BLaER1 treated with 17β-estradiol and CSF1 and Interleukin-3, amounts not matched to agents 10 nM and 100 nM (cell line): ENCODE measurements around the gene FBXO41.

ENCODE experiments used
- H3K27ac ChIP-seq, 11 experiments: shearing (Covaris generic); formaldehyde crosslinking; 2 replicates each; pipeline ENCODE4 v1.8.1; 2022
- H3K27me3 ChIP-seq, 11 experiments: shearing (Covaris generic); formaldehyde crosslinking; 2 replicates each; pipeline ENCODE4 v1.8.1; 2022
- H3K36me3 ChIP-seq, 11 experiments: shearing (Covaris generic); formaldehyde crosslinking; 2 replicates each; pipeline ENCODE4 v1.8.1; 2022
- H3K4me1 ChIP-seq, 10 experiments: shearing (Covaris generic); formaldehyde crosslinking; 2 replicates each; pipeline ENCODE4 v1.8.1; 2022
- H3K4me2 ChIP-seq, 11 experiments: shearing (Covaris generic); formaldehyde crosslinking; 2 replicates each; pipeline ENCODE4 v1.8.1; 2022
- H3K4me3 ChIP-seq, 10 experiments: shearing (Covaris generic); formaldehyde crosslinking; 2 replicates each; pipeline ENCODE4 v1.8.1; 2022
- H3K9ac ChIP-seq, 11 experiments: shearing (Covaris generic); formaldehyde crosslinking; 2 replicates each; pipeline ENCODE4 v1.8.1; 2022
- H3K9me3 ChIP-seq, 11 experiments: shearing (Covaris generic); formaldehyde crosslinking; replicated peaks in 1 of 11; 2 replicates each; pipeline ENCODE4 v1.8.1; 2022
- H4K20me1 ChIP-seq, 11 experiments: shearing (Covaris generic); formaldehyde crosslinking; 2 replicates each; pipeline ENCODE4 v1.8.1; 2022
- Cebpa-rat ChIP-seq, 11 experiments: shearing (Covaris generic); IDR thresholded peaks; 2 replicates each; pipeline ENCODE4 v1.8.1; 2022

FBXO41 gene

DNA sequence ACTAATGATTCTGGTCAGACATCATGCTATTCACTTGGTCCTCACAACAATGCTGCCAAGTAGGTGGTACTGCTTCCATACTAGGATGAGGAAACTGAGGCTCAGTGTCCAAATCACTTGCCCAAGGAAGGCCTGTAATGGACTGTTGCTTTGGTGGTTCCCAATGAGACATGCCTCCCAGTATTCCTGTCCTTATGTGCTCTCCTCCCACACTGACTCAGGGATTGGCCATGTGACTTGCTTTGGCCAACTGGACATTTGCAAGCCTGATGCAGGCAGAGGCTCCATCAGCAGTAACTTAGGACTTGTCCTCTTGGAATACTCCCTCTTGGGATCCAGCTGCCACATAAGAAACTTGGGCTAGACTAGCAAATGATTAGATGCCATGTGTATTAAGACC lies 3.0 kb downstream of the FBXO41 start:
- no peak for TF ChIP-seq Cebpa-rat (IDR thresholded peaks at IDR 0.05)
- Histone ChIP-seq H3K27ac (no peak overlapping the region), H3K36me3 (peaks cover 33 to 63% (median 54%) of the 10 kb centered on the region in 11 experiments), H3K4me2 (peak overlapping the region in 6 of 11 experiments; percentile 4 to 99 (median 88); a peak in 6 of 22 replicates), H3K27me3 (no peaks in the 10 kb centered on the region), H4K20me1 (peaks cover 65 to 75% (median 73%) of the 10 kb centered on the region in 11 experiments; a peak in 21 of 22 replicates), H3K9ac (no peak overlapping the region), H3K4me3 (no peak overlapping the region), H3K4me1 (peaks cover 32 to 49% (median 38%) of the 10 kb centered on the region in 10 experiments), H3K9me3 (peaks cover 0 to 10% (median 5%) of the 10 kb centered on the region in 11 experiments; a peak in 4 of 22 replicates)

DNA sequence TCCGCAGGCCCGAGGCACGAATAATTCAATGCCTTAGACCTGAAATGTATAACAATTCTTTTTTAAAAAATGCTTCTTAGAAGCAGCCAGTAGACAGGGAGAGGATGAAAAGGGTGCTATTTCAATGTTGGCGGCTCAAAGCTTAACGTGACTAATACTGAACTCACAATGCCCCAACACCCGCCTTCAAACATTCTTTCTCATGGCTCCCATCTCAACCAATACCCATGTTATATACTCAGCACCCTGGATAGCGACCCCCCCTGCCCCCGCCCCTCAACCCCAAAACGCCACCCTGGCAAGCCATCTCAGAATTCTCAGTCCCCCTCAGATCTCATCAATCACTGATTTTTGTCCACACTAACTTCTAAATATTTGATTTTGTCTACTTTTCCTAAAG lies 4.4 kb downstream of the FBXO41 start:
- Histone ChIP-seq H3K9me3 (peaks cover 0 to 10% (median 5%) of the 10 kb centered on the region in 11 experiments; a peak in 4 of 22 replicates), H4K20me1 (peaks cover 68 to 89% (median 85%) of the 10 kb centered on the region in 11 experiments; a peak in 21 of 22 replicates), H3K36me3 (peaks cover 39 to 76% (median 67%) of the 10 kb centered on the region in 11 experiments), H3K4me1 (peaks cover 18 to 36% (median 26%) of the 10 kb centered on the region in 10 experiments), H3K9ac (no peak overlapping the region), H3K27ac (no peak overlapping the region), H3K4me2 (no peak overlapping the region), H3K4me3 (no peak overlapping the region), H3K27me3 (no peaks in the 10 kb centered on the region)
- TF ChIP-seq Cebpa-rat (IDR thresholded peaks at IDR 0.05), result no peak

DNA sequence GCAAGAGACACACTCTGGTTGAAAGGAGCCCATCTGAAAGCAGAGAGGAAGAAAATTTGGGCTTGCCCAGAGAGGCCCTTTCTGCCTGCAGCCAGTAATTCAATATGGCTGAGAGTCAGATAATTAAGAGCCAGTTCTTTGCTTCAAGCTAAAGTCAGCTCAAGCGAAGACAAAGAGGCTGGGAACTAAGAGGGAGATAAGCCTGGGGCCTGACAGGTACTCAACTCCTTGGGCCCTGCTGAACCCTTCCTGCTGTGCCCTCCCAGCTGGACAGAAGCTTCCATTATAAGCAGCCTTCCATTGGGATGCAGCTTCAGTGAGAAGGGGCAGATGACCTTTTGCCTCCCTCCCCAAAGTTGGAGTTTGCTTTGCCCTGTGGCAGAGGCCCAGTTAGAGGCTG lies 12.0 kb downstream of the FBXO41 start:
- Histone ChIP-seq H3K4me3 (no peak overlapping the region), H3K27me3 (no peaks in the 10 kb centered on the region), H3K27ac (no peak overlapping the region), H3K4me2 (no peak overlapping the region), H4K20me1 (peaks cover 70 to 100% (median 96%) of the 10 kb centered on the region in 11 experiments; a peak in 21 of 22 replicates), H3K4me1 (peaks cover 0 to 6% (median 0%) of the 10 kb centered on the region in 10 experiments; a peak in 2 of 20 replicates), H3K9ac (no peak overlapping the region), H3K9me3 (peaks cover 0 to 6% (median 5%) of the 10 kb centered on the region in 11 experiments; a peak in 4 of 22 replicates), H3K36me3 (peaks cover 77 to 100% (median 99%) of the 10 kb centered on the region in 11 experiments)
- no peak for TF ChIP-seq Cebpa-rat (IDR thresholded peaks at IDR 0.05)

DNA sequence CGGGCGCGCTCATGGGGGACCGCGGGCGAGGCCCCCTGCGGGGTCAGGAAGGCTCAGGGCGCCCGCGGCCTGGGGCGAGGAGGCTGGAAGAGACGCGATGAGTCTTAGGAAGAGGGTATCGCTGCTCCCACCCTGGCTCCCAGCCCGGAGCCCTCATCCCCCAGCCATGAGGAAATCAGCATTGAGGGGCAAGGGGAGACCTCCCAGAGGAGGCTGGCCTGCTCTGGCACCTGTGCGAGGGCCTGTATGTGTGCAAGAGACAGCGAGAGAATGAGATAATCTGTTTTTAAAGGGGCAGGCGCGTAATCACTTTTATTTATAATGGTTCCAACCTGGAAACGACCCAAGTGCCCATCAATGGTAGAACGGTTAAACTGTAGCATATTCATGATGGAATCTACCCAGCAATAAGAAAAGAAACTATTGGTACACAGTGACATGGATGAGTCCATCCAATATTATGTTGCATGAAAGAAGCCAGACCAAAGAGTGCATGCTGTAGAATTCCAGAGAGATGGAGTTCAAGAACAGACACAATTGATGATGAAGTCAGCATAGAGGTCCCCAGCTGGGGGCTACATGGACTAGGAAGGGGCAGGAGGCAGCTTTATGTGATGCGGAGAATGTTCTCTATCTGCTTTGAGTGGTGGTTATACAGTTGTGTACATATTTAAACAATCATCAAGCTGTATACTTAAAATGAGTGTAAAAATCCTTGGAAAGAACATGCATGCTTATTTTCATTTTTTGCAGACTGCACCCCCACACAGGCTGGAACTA lies 14.4 kb downstream of the FBXO41 start:
- H3K4me2 ChIP-seq, result no peak overlapping the region
- no peak overlapping the region for H3K4me3 ChIP-seq
- peaks cover 89 to 100% (median 99%) of the 10 kb centered on the region in 11 experiments for H3K36me3 ChIP-seq

DNA sequence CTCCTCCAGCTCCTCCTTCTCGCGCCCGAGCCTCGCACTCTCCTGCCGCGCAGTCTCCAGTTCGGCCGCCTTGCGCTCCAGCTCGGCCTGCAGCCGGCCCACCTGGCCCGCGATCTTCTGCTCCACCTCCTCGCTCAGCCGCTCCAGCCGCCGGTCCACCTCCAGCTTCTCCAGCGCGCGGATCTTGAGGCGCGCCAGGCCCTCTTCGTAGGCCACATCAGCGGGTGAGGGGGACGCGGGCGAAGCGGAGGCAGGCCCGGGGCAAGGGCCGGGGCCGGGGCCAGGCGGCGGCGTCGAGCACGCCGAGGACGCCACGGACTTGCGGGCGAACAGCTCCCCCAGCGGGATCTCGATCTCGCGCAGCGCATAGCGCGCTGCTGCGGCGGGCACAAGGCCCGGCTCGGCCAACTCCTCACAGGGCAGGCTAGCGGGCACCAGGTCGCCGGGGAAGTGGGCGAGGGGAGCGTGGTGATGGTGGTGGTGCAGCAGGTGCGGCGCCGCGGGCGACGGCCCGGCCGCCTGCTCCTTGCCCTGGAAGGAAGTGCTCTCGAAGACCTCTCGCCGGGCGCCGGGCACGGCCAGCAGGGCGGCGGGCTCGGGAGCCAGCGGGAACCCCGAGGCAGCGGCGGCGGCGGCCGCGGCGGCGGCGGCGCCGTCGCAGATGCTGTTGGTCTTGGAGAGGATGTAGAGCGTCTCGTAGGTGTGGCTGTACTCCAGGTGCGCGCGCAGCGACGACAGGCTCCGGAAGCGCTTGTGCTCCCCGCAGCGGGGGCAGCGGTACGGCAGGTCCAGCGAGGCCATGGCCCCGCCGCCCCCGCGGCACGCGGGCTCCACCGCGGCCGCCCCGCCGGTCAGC lies 15.2 kb downstream of the FBXO41 start:
- Histone ChIP-seq H3K9me3 (no peaks in the 10 kb centered on the region), H3K9ac (no peak overlapping the region), H3K4me1 (peaks cover 0 to 6% (median 0%) of the 10 kb centered on the region in 10 experiments; a peak in 2 of 20 replicates), H3K4me2 (no peak overlapping the region), H3K4me3 (no peak overlapping the region), H3K36me3 (peaks cover 95 to 100% (median 100%) of the 10 kb centered on the region in 11 experiments), H3K27ac (no peak overlapping the region), H4K20me1 (peaks cover 72 to 100% (median 98%) of the 10 kb centered on the region in 11 experiments; a peak in 21 of 22 replicates), H3K27me3 (no peaks in the 10 kb centered on the region)
- TF ChIP-seq Cebpa-rat (IDR thresholded peaks at IDR 0.05), result no peak

More for the DNA sequence above, 14.4 kb downstream of the FBXO41 start:
- TF ChIP-seq Cebpa-rat (IDR thresholded peaks at IDR 0.05), result no peak
- H3K9me3 ChIP-seq, result no peaks in the 10 kb centered on the region
- no peak overlapping the region for H3K27ac ChIP-seq
- peaks cover 74 to 100% (median 96%) of the 10 kb centered on the region in 11 experiments; a peak in 21 of 22 replicates for H4K20me1 ChIP-seq
- H3K27me3 ChIP-seq, result no peaks in the 10 kb centered on the region
- no peak overlapping the region for H3K9ac ChIP-seq
- peaks cover 0 to 6% (median 0%) of the 10 kb centered on the region in 10 experiments; a peak in 2 of 20 replicates for H3K4me1 ChIP-seq

DNA sequence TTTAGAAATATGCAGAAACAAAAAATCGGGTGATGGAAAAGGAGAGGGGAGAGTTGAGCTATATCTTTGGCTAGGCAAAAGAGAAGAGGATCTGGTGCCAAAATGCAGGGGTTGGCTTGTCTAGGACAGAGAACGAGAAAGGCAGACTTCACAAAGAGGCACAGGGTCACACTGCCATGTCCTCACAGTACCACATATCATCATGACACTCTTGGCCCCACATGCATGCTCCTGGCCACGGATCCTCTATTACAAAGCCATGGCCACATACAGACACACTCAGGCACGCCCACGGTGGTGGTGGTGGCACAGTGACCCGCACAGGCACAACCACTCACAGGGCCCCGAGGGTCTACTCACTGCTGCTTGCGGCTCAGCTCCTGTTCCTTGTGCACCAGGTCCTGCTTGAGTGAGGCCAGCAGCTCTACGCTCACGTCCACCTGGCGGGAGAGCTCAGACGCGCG lies 15.9 kb downstream of the FBXO41 start:
- Histone ChIP-seq H3K4me1 (peaks cover 0 to 6% (median 0%) of the 10 kb centered on the region in 10 experiments; a peak in 2 of 20 replicates), H3K4me2 (no peak overlapping the region), H4K20me1 (peaks cover 66 to 100% (median 97%) of the 10 kb centered on the region in 11 experiments; a peak in 21 of 22 replicates), H3K9me3 (no peaks in the 10 kb centered on the region), H3K36me3 (peaks cover 95 to 100% (median 100%) of the 10 kb centered on the region in 11 experiments), H3K4me3 (no peak overlapping the region), H3K9ac (no peak overlapping the region), H3K27me3 (no peaks in the 10 kb centered on the region), H3K27ac (no peak overlapping the region)
- no peak for TF ChIP-seq Cebpa-rat (IDR thresholded peaks at IDR 0.05)

DNA sequence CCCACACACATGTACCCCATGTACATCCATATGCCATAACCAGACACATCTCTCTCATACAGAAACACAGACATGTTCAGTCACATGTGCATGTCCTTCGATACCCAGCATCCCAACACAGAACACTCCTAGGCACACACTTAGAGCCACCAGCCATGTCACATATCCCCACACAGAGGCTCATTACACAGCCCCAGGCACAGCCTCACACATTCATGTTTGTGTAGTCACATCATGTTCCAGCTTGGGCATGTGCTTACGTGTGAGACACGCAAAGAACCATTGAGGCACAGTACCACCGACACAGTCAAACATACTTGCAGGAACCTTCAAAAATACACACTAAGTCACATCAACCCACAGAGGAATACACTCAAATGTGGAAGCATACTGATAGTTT lies 17.3 kb downstream of the FBXO41 start:
- Histone ChIP-seq H3K36me3 (peaks cover 95 to 100% (median 100%) of the 10 kb centered on the region in 11 experiments), H3K9me3 (no peaks in the 10 kb centered on the region), H3K27ac (no peak overlapping the region), H3K4me3 (no peak overlapping the region), H3K27me3 (no peaks in the 10 kb centered on the region), H3K4me1 (peaks cover 0 to 6% (median 0%) of the 10 kb centered on the region in 10 experiments; a peak in 2 of 20 replicates), H3K9ac (no peak overlapping the region), H4K20me1 (peaks cover 53 to 99% (median 86%) of the 10 kb centered on the region in 11 experiments; a peak in 21 of 22 replicates), H3K4me2 (no peak overlapping the region)
- TF ChIP-seq Cebpa-rat (IDR thresholded peaks at IDR 0.05), result no peak

DNA sequence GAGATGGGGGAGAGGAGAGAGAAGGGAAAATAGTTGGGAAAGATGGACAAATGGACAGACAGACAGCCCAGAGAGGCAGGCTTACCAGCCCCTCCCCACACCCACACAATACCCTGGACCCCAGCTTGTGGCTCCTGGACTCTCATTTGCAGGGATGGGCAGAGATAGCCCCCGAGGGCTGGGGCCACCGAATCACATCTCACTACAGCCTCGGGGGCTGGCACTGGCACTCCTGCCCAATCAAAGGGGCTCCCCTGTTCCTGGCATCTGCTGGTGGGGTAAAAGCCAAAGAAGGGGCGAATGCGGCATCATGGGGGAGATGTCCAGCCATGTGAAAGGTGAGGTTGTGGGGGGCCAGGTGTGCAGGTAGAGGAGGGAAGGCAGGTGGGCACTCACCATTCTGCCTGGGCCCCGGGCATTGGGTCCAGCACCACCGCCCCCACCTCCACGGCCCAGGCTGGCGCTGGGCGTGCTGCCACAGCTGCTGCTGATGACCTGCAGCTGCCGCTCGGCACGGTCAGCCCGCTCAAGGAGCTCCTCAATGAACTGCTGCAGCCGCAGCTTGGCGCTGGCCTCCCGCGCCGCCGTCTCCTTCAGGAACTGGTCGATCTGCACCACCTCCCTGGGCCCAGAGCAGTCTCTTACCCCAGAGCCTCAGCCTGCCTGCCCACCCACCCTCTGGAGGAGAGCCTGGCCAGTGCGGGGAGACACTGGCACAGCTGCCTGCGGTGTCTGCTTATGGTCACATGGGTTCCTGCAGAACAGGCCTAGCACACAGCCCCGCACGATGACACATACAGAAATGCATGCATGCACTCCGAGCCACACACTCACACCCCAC lies 18.0 kb downstream of the FBXO41 start:
- Histone ChIP-seq H3K27me3 (no peaks in the 10 kb centered on the region), H3K4me1 (peaks cover 0 to 6% (median 0%) of the 10 kb centered on the region in 10 experiments; a peak in 2 of 20 replicates), H3K27ac (no peak overlapping the region), H3K36me3 (peaks cover 95 to 100% (median 99%) of the 10 kb centered on the region in 11 experiments), H3K4me2 (no peak overlapping the region), H4K20me1 (peaks cover 47 to 98% (median 85%) of the 10 kb centered on the region in 11 experiments; a peak in 21 of 22 replicates), H3K9ac (no peak overlapping the region), H3K9me3 (no peaks in the 10 kb centered on the region), H3K4me3 (no peak overlapping the region)
- no peak for TF ChIP-seq Cebpa-rat (IDR thresholded peaks at IDR 0.05)
